Measurements from ENCODE around the gene GRIP2.

GRIP2 gene

GRCh38 chr3:14538451-14539088 is 1.6 kb downstream of the GRIP2 start:
- DNase-seq = no peak

GRCh38 chr3:14537590-14538450 is 2.3 kb downstream of the GRIP2 start:
- no peak for DNase-seq

- no peak for DNase-seq
These were observed 3.1 kb downstream of the GRIP2 start for GRCh38 chr3:14536837-14537589.

DNA sequence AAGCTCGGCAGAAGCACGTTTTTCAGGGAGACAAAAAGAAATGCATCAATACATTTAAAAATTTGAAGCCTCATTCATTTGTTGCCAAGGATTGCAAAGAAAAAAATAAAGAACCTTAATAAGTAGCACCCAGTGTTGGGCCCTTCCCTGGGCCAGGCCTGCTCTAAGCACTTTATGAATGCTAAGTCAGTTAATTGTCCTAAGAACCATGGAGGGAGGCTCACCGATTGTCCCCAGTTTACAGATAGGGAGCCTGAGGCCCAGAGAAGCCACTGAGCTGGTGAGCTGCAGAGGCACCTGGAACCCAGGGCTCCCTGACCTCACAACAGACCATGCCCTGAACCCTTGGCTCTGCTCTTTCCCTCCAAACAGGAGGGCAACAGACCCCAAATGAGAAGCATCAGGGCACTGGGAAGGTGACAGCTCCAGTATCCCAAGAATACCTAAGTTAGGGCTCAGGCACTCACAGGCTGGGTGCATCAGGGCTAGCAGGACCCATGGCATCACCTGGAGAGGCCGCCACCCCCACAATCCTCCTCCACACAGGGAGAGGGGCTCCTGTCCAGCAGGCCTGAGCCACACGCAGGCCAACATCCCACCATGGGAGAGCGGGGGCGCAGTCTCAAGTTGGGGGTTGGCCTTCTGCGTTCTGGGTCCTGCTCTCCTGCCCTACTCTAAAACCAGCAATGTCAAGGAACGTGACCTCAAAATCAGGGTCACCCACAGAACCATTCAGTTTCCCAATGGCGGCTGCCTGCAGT is 3.9 kb downstream of the GRIP2 start:
- DNase-seq = no peak

- DNase-seq = no peak
These were observed 4.5 kb downstream of the GRIP2 start for GRCh38 chr3:14535616-14536015.

GRCh38 chr3:14534516-14535191 is 5.5 kb downstream of the GRIP2 start:
- DNase-seq = no peak

DNA sequence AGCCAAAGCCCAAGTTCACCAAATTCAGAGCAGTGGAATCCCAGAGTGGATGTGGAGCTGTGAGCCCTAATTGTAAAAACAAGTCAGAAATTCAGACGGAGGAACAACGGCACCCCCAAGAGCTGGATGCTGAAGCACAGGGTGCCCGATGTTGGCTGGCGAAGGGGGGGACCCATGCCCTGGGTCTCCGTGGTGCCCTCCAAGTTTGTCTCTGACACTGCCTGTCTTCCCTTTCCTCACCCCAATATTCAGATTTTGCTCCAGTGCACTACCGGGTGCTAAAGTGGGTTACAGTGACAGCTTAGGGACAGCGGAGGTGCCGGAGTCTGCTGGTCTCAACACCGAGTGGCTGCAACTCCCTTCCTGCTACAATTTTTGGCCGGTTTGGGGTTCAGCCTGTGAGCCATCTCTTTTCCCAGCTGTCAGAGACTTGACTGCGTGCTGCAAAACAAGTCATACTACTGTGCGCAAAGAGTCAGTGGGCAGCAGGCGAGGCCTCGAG is 6.6 kb downstream of the GRIP2 start:
- DNase-seq = no peak

DNA sequence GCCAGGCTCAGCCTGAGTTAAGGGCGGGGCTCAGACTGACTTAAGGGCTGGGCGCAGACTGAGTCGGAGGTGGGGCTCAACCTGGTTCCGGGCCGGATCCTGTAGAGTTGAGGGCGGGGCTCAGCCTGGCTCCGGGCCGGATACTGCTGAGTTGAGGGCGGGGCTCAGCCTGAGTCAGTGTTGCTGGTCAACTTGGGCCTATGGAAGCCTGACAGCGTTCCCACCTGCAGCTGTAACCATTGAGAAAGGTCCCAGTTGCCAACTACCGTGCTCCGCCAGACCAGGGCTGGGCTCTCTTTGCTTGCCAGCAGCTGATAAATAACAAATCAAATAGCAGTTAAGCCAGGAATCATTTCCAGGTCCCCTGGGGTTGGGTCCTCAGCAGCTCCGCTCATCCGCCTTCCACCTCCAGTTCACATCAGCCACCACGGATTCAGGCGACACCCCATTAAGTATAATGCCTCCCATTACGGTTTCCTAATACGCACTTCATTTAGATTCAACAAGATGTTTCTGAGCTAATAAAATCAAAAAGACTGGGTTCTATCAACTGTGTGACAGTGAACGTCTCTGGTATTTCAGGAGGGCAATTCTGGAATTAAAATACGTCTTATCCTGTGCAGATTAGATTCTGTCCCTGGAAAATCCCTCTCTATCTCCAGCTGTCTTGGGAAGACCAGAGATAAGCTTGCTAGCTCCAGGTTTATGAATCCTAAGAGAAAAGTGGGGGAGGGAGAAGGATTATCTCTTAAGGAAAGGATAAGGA is 7.3 kb downstream of the GRIP2 start:
- no peak for DNase-seq

GRCh38 chr3:14531856-14532395 is 8.2 kb downstream of the GRIP2 start:
- no peak for DNase-seq

GRCh38 chr3:14528081-14528480 is 12.1 kb downstream of the GRIP2 start:
- no peak for DNase-seq

- no peak for DNase-seq
These were observed 14.2 kb downstream of the GRIP2 start for GRCh38 chr3:14525685-14526631.

DNA sequence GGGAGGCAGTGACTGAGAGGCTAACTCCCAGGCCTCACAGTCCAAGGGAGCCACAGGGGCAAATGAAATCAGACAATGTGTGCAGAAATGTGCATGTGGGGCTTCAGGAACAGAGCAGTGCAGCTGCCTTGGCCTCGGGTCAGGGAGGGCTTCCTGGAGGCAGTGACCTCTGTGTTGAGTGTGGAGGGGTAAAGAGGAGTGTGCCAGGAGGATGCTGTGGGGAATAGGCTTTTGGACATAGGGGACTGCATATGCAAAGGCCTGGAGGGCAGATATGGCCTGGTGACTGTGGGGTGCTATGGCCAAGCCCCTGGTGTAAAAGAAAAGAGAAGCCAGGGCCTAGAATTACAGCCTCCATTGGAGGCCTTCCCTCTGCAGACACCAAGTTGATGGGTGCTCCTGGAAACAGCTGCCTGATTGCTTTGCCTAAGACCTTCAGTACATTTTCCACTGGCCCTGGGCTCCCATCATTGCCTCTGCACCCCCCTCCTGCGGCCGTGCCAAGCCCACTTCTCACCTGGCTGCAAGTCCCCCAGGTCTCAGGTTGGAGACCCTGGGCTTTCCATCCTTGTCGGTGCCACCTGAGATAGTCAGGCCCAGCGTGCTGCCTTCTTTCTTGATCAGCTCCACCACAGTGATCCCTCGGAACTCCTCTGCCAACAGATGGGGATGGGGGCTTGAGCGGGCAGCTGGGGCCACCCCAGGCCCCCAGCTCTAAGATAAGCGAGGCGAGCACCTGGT is 15.1 kb downstream of the GRIP2 start:
- no peak for DNase-seq

GRCh38 chr3:14524311-14524711 is 15.8 kb downstream of the GRIP2 start:
- no peak for DNase-seq

DNA sequence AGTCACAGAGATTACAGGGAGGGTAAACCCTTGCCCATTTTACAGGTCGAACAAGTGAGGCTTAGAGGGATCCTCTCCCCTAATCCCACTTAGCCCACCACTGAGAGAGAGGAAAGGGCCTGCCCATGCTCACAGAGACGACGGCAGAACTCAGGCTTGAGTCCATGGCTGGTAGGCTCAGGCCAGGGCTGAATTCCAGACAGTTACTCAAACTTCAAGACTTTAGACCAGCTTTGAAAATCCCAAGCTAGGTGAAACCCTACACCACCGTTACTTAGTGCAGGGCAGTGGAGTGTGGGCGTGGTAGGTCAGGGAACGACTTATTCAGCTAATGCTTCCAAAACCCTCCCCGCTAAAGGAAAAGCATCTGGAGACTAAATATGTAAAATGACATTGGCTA is 16.4 kb downstream of the GRIP2 start:
- DNase-seq = no peak

- DNase-seq = no peak
These were observed 17.4 kb downstream of the GRIP2 start for GRCh38 chr3:14522768-14523167.

DNA sequence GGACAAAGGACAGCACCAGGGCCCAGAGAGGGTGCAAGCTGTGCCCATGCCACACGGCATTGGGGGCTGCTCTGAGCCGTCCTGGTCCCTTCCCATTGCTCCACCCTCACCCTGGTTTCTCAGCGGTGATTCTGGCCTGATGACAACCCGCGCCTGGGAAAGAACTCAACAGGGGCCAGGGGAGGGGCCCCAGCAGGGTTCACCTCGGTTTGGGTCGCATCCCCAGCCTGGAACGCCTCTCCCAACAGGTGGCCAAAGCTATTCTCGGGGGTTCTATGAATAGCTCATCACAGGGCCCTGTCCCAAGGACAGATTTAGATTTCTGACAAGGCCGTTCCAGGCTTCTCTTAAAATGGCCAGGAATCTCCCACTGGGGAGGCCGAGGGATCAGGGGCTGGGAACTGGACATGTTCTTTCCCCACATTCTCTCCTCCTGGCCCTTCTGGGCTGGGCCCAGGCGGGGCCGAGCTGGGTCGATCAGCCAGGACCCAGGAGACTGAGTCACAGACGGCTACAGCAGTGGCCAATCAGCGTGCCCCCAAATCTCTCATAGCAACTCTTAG is 17.9 kb downstream of the GRIP2 start:
- DNase-seq = no peak

GRCh38 chr3:14521611-14522010 is 18.5 kb downstream of the GRIP2 start:
- DNase-seq = no peak

- no peak for DNase-seq
These were observed 19.2 kb downstream of the GRIP2 start for GRCh38 chr3:14520967-14521366.

GRCh38 chr3:14520149-14520548 is 20.0 kb downstream of the GRIP2 start:
- DNase-seq = no peak
